WTC11 (cell line): Measurements from ENCODE around the gene RBP5. TPM values are rescaled to one million over a fixed set of nuclear protein-coding genes. Genes with fewer than 3 reads are reported as not detected.

ENCODE experiments used
- ATAC-seq: fragments of 200-7000 bp; cut with Tn5 transposase; 2 replicates; pipeline ENCODE4 v1.10.0; 2021; ENCODE audit warnings: mild to moderate bottlenecking, moderate library complexity
- CTCF ChIA-PET: fragments of 300-600 bp; sonication (Branson Sonifier 250); formaldehyde crosslinking; loops from one replicate; lab custom pipeline; 2021; ENCODE audit warnings: antibody characterized with exemption; lab: Charles Lee
- POLR2A ChIA-PET: fragments of 350-600 bp; sonication (Branson Sonifier 250); formaldehyde crosslinking; loops from one replicate; lab custom pipeline; 2021; ENCODE audit warnings: antibody characterized with exemption; lab: Charles Lee
- DNase-seq: peaks from one replicate; pipeline ENCODE4 v3.0.0; 2021; ENCODE audit warnings: low spot score
- H3K27ac Mint-ChIP-seq: 2 replicates; pipeline ENCODE4 v1.8.0; 2021; ENCODE audit warnings: mixed read lengths
- H3K27me3 Mint-ChIP-seq: 2 replicates; pipeline ENCODE4 v1.8.0; 2021; ENCODE audit warnings: low read depth, mild to moderate bottlenecking, moderate library complexity, mixed read lengths
- H3K36me3 Mint-ChIP-seq: 2 replicates; pipeline ENCODE4 v1.8.0; 2021; ENCODE audit warnings: mixed read lengths
- H3K4me1 Mint-ChIP-seq: 2 replicates; pipeline ENCODE4 v1.8.0; 2022; ENCODE audit warnings: mixed read lengths
- H3K4me3 Mint-ChIP-seq: 2 replicates; pipeline ENCODE4 v1.8.0; 2021; ENCODE audit warnings: mild to moderate bottlenecking, moderate library complexity, mixed read lengths
- H3K9me3 Mint-ChIP-seq: 2 replicates; pipeline ENCODE4 v1.8.0; 2021; ENCODE audit warnings: mixed read lengths
- AFF4 ChIP-seq: sonication (generic); formaldehyde crosslinking; IDR thresholded peaks from 2 replicates; pipeline ENCODE4 v1.8.1; 2023; ENCODE audit warnings: mild to moderate bottlenecking, missing genetic modification reagents, borderline replicate concordance
- AR ChIP-seq: fragments of 250-450 bp; sonication (Bioruptor Pico); IDR thresholded peaks from 2 replicates; pipeline ENCODE4 v1.9.0; 2021; ENCODE audit warnings: mild to moderate bottlenecking
- ATF3 ChIP-seq: sonication (generic); formaldehyde crosslinking; conservative IDR thresholded peaks from 2 replicates; pipeline ENCODE4 v1.8.1; 2022; ENCODE audit warnings: mild to moderate bottlenecking, missing genetic modification reagents
- E2F1 ChIP-seq: sonication (generic); formaldehyde crosslinking; IDR thresholded peaks from 2 replicates; pipeline ENCODE4 v1.8.0; 2022; ENCODE audit warnings: mild to moderate bottlenecking, missing genetic modification reagents
- EMX1 ChIP-seq: fragments of 250-450 bp; sonication (Bioruptor Pico); IDR thresholded peaks from 2 replicates; pipeline ENCODE4 v1.8.0; 2021; ENCODE audit warnings: mild to moderate bottlenecking
- MAX ChIP-seq: sonication (generic); formaldehyde crosslinking; IDR thresholded peaks from 2 replicates; pipeline ENCODE4 v1.8.0; 2022; ENCODE audit warnings: mild to moderate bottlenecking, missing genetic modification reagents
- NR3C1 ChIP-seq: sonication (generic); formaldehyde crosslinking; conservative IDR thresholded peaks from 2 replicates; pipeline ENCODE4 v1.8.1; 2023; ENCODE audit warnings: low read depth, mild to moderate bottlenecking, missing genetic modification reagents
- RELA ChIP-seq: sonication (generic); formaldehyde crosslinking; IDR thresholded peaks from 2 replicates; pipeline ENCODE4 v1.8.1; 2022; ENCODE audit warnings: missing genetic modification reagents, mild to moderate bottlenecking, borderline replicate concordance
- SOX15 ChIP-seq: fragments of 250-450 bp; sonication (Bioruptor Pico); IDR thresholded peaks from 2 replicates; pipeline ENCODE4 v1.9.0; 2021; ENCODE audit warnings: mild to moderate bottlenecking
- SP1 ChIP-seq: sonication (generic); formaldehyde crosslinking; conservative IDR thresholded peaks from 2 replicates; pipeline ENCODE4 v1.8.1; 2022; ENCODE audit warnings: missing genetic modification reagents
- TEAD1 ChIP-seq: sonication (generic); formaldehyde crosslinking; IDR thresholded peaks from 2 replicates; pipeline ENCODE4 v1.8.0; 2022; ENCODE audit warnings: mild to moderate bottlenecking, missing genetic modification reagents
- TP53 ChIP-seq: sonication (generic); formaldehyde crosslinking; IDR thresholded peaks from 2 replicates; pipeline ENCODE4 v1.8.1; 2023; ENCODE audit warnings: mild to moderate bottlenecking, missing genetic modification reagents
- USF2 ChIP-seq: sonication (generic); formaldehyde crosslinking; IDR thresholded peaks from 2 replicates; pipeline ENCODE4 v1.8.1; 2023; ENCODE audit warnings: mild to moderate bottlenecking, missing genetic modification reagents, moderate library complexity
- ZNF121 ChIP-seq: sonication (generic); formaldehyde crosslinking; IDR thresholded peaks from 2 replicates; pipeline ENCODE4 v1.8.0; 2023; ENCODE audit warnings: missing genetic modification reagents
- ZNF219 ChIP-seq: sonication (generic); formaldehyde crosslinking; IDR thresholded peaks from 2 replicates; pipeline ENCODE4 v1.8.0; 2023; ENCODE audit warnings: missing genetic modification reagents, mild to moderate bottlenecking, borderline replicate concordance
- ZNF281 ChIP-seq: sonication (generic); formaldehyde crosslinking; IDR thresholded peaks from 2 replicates; pipeline ENCODE4 v1.8.0; 2023; ENCODE audit warnings: mild to moderate bottlenecking, missing genetic modification reagents
- ZNF532 ChIP-seq: fragments of 250-450 bp; sonication (Bioruptor Pico); IDR thresholded peaks from 2 replicates; pipeline ENCODE4 v1.9.0; 2021; ENCODE audit warnings: mild to moderate bottlenecking, borderline replicate concordance
- total RNA-seq: library from RNA; stranded (reverse); gene quantifications from 3 replicates; pipeline ENCODE4 v1.2.3, GENCODE V29; 2021
- TF ChIP-seq, protein P1 (sequence below): sonication (generic); formaldehyde crosslinking; IDR thresholded peaks from 2 replicates; pipeline ENCODE4 v1.8.1; 2023; ENCODE audit warnings: mild to moderate bottlenecking, missing genetic modification reagents

The RBP5 gene
- total RNA-seq, 1 experiment from 2014 or later, result 4.1 TPM

DNA sequence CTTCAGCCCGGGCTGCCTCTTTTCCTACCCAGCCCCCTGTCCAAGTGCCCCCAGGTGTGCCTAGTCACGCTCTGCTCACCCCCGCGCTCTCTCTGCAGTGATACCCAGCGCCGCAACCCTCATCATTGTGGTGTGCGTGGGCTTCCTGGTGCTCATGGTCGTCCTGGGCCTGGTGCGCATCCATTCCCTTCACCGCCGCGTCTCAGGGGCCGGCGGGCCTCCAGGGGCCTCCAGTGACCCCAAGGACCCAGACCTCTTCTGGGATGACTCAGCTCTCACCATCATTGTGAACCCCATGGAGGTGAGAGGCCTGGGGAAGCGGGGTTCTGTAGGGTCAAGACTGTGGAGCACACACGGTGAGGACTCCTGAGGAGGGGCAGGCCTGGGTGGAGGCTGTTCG lies 28.7 kb upstream of the RBP5 start:
- no peaks in the 10 kb centered on the region; the same call in 1 of the 2 replicates for H3K4me1 Mint-ChIP-seq
- no peak overlapping the region for H3K4me3 Mint-ChIP-seq
- ATAC-seq (no peak), DNase-seq (no peak)
- CTCF ChIA-PET, result interaction anchor here (1.4 kb wide), 1 partner anchor 17 kb away, joined by 4 read pairs; no protein-coding TSS in a partner anchor
- no peak overlapping the region for H3K27ac Mint-ChIP-seq
- H3K9me3 Mint-ChIP-seq, result no peaks in the 10 kb centered on the region
- H3K27me3 Mint-ChIP-seq, result peaks cover 10% of the 10 kb centered on the region
- TF ChIP-seq EMX1 (CRISPR knock-in tag) (no peak), E2F1 (no peak), NR3C1 (CRISPR knock-in tag) (no peak), ZNF532 (CRISPR knock-in tag) (no peak), TEAD1 (CRISPR knock-in tag) (no peak), ZNF219 (CRISPR knock-in tag) (no peak), ZNF281 (CRISPR knock-in tag) (no peak), ATF3 (CRISPR knock-in tag) (no peak), RELA (no peak), TP53 (CRISPR knock-in tag) (no peak), AFF4 (CRISPR knock-in tag) (no peak), MAX (no peak), USF2 (no peak), SOX15 (no peak), ZNF121 (CRISPR knock-in tag) (no peak), SP1 (no peak), AR (CRISPR knock-in tag) (no peak)
- TF ChIP-seq, protein P1, sequence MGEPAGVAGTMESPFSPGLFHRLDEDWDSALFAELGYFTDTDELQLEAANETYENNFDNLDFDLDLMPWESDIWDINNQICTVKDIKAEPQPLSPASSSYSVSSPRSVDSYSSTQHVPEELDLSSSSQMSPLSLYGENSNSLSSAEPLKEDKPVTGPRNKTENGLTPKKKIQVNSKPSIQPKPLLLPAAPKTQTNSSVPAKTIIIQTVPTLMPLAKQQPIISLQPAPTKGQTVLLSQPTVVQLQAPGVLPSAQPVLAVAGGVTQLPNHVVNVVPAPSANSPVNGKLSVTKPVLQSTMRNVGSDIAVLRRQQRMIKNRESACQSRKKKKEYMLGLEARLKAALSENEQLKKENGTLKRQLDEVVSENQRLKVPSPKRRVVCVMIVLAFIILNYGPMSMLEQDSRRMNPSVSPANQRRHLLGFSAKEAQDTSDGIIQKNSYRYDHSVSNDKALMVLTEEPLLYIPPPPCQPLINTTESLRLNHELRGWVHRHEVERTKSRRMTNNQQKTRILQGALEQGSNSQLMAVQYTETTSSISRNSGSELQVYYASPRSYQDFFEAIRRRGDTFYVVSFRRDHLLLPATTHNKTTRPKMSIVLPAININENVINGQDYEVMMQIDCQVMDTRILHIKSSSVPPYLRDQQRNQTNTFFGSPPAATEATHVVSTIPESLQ (CRISPR knock-in tag), result no peak
- H3K36me3 Mint-ChIP-seq, result no peaks in the 10 kb centered on the region
- POLR2A ChIA-PET, result no interaction called here
